ENCODE measurements around the gene DPP9. TPM values are rescaled to one million over a fixed set of nuclear protein-coding genes. Genes with fewer than 3 reads are reported as not detected.

DPP9 gene
- total RNA-seq, result 36.8 to 37.1 TPM (median 36.9 TPM) in 3 replicates

GRCh38 chr19:4723595-4724514 is at the start of gene DPP9:
TSS of gene DPP9 (minus strand) at chr19:4723842. CDS start at chr19:4719906, 3,936 bp downstream.
- peak within 1 kb of the TSS; percentile 96 for H3K27ac Mint-ChIP-seq
- peak; percentile 87 to 98 for DNase-seq (ENCODE audit: low spot score in 2 of 2, unreplicated experiment in 2 of 2)
- H3K4me3 Mint-ChIP-seq, result peak within 1 kb of the TSS; percentile 93
- no peaks in the 10 kb centered on the region for H3K9me3 Mint-ChIP-seq
- H3K27me3 Mint-ChIP-seq (ENCODE audit: low read depth), result peaks cover 1% of the 10 kb centered on the region
- TF ChIP-seq, protein P1, sequence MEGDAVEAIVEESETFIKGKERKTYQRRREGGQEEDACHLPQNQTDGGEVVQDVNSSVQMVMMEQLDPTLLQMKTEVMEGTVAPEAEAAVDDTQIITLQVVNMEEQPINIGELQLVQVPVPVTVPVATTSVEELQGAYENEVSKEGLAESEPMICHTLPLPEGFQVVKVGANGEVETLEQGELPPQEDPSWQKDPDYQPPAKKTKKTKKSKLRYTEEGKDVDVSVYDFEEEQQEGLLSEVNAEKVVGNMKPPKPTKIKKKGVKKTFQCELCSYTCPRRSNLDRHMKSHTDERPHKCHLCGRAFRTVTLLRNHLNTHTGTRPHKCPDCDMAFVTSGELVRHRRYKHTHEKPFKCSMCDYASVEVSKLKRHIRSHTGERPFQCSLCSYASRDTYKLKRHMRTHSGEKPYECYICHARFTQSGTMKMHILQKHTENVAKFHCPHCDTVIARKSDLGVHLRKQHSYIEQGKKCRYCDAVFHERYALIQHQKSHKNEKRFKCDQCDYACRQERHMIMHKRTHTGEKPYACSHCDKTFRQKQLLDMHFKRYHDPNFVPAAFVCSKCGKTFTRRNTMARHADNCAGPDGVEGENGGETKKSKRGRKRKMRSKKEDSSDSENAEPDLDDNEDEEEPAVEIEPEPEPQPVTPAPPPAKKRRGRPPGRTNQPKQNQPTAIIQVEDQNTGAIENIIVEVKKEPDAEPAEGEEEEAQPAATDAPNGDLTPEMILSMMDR (IDR thresholded peaks at IDR 0.05; ENCODE audit: unreplicated experiment), result peak; percentile 49
- peaks cover 16% of the 10 kb centered on the region for H3K4me1 Mint-ChIP-seq
- peaks cover 6% of the 10 kb centered on the region for H3K36me3 Mint-ChIP-seq

GRCh38 chr19:4773047-4773640 is 49.5 kb upstream of the DPP9 start:
- Mint-ChIP-seq H3K9me3 (peaks cover 3% of the 10 kb centered on the region), H3K27me3 (ENCODE audit: low read depth) (peaks cover 31% of the 10 kb centered on the region)
- no peak for DNase-seq (ENCODE audit: low spot score in 2 of 2, unreplicated experiment in 2 of 2)

GRCh38 chr19:4772566-4772965 is 48.9 kb upstream of the DPP9 start:
- no peak for DNase-seq (ENCODE audit: low spot score in 2 of 2, unreplicated experiment in 2 of 2)
- Mint-ChIP-seq H3K4me1 (no peaks in the 10 kb centered on the region), H3K9me3 (peaks cover 3% of the 10 kb centered on the region), H3K27me3 (ENCODE audit: low read depth) (peaks cover 29% of the 10 kb centered on the region), H3K27ac (no peak overlapping the region), H3K4me3 (no peak overlapping the region), H3K36me3 (no peaks in the 10 kb centered on the region)
- TF ChIP-seq, protein P1 (IDR thresholded peaks at IDR 0.05; ENCODE audit: unreplicated experiment), result no peak

More at GRCh38 chr19:4773047-4773640, 49.5 kb upstream of the DPP9 start:
- H3K4me1 Mint-ChIP-seq, result no peaks in the 10 kb centered on the region
- TF ChIP-seq, protein P1 (IDR thresholded peaks at IDR 0.05; ENCODE audit: unreplicated experiment), result no peak
- no peaks in the 10 kb centered on the region for H3K36me3 Mint-ChIP-seq
- H3K27ac Mint-ChIP-seq, result no peak overlapping the region
- H3K4me3 Mint-ChIP-seq, result no peak overlapping the region

GRCh38 chr19:4768934-4769777 is 45.5 kb upstream of the DPP9 start:
- no peak overlapping the region for H3K4me3 Mint-ChIP-seq

GRCh38 chr19:4764393-4764660 is 40.7 kb upstream of the DPP9 start:
- Mint-ChIP-seq H3K4me3 (no peak overlapping the region), H3K4me1 (peaks cover 6% of the 10 kb centered on the region)
- no peak for DNase-seq (ENCODE audit: low spot score in 2 of 2, unreplicated experiment in 2 of 2)

More at GRCh38 chr19:4768934-4769777, 45.5 kb upstream of the DPP9 start:
- no peaks in the 10 kb centered on the region for H3K36me3 Mint-ChIP-seq
- peak overlapping the region; percentile 62 for H3K27ac Mint-ChIP-seq
- peak; percentile 87 to 96 for DNase-seq (ENCODE audit: low spot score in 2 of 2, unreplicated experiment in 2 of 2)
- TF ChIP-seq, protein P1 (IDR thresholded peaks at IDR 0.05; ENCODE audit: unreplicated experiment), result no peak
- H3K9me3 Mint-ChIP-seq, result no peaks in the 10 kb centered on the region
- no peaks in the 10 kb centered on the region for H3K4me1 Mint-ChIP-seq
- peaks cover 28% of the 10 kb centered on the region for H3K27me3 Mint-ChIP-seq (ENCODE audit: low read depth)

More at GRCh38 chr19:4764393-4764660, 40.7 kb upstream of the DPP9 start:
- no peaks in the 10 kb centered on the region for H3K36me3 Mint-ChIP-seq
- H3K27me3 Mint-ChIP-seq (ENCODE audit: low read depth), result peaks cover 37% of the 10 kb centered on the region
- no peaks in the 10 kb centered on the region for H3K9me3 Mint-ChIP-seq
- no peak overlapping the region for H3K27ac Mint-ChIP-seq
- TF ChIP-seq, protein P1 (IDR thresholded peaks at IDR 0.05; ENCODE audit: unreplicated experiment), result no peak
